HG03159 (cell line): ENCODE data around the gene ATAD5.
"Not testable (repeated sequence)": the region's sequence is repeated elsewhere in the genome, so short reads cannot be mapped to it uniquely, and the experiment has no call there.

Experiments used
- ATAC-seq: cut with Tn5 transposase; IDR thresholded peaks from one replicate; pipeline ENCODE4 v1.9.1; 2021; ENCODE audit warnings: mild to moderate bottlenecking, moderate library complexity; ENCODE audit not compliant: unreplicated experiment

Gene ATAD5

GRCh38 chr17:30906101-30906911, 74.5 kb downstream of the ATAD5 start, which contains the start of gene TEFM:
Gene TEFM (minus strand): TSS chr17:30906238. CDS start chr17:30906198, 40 bp downstream.
- peak; percentile 91 for ATAC-seq

GRCh38 chr17:30908717-30909420, 77.1 kb downstream of the ATAD5 start:
- ATAC-seq: no peak

GRCh38 chr17:30910151-30910550, 78.4 kb downstream of the ATAD5 start:
- not testable (repeated sequence) for ATAC-seq

- no peak for ATAC-seq
These were observed 82.2 kb downstream of the ATAD5 start for GRCh38 chr17:30913955-30914354.

GRCh38 chr17:30915833-30916611, 84.3 kb downstream of the ATAD5 start:
- ATAC-seq: no peak

- ATAC-seq: no peak
These were observed 85.3 kb downstream of the ATAD5 start for GRCh38 chr17:30917050-30917449.

GRCh38 chr17:30920282-30920681, 88.5 kb downstream of the ATAD5 start:
- ATAC-seq: no peak

GRCh38 chr17:30920683-30921543, 89.1 kb downstream of the ATAD5 start:
- ATAC-seq: no peak

- no peak for ATAC-seq
These were observed 89.9 kb downstream of the ATAD5 start, which contains the start of gene ADAP2 for GRCh38 chr17:30921544-30922196. Gene ADAP2 (plus strand): TSS chr17:30921945. CDS start chr17:30922015, 70 bp downstream.

GRCh38 chr17:30922235-30923030, 90.7 kb downstream of the ATAD5 start:
- no peak for ATAC-seq

- no peak for ATAC-seq
These were observed 92.6 kb downstream of the ATAD5 start for GRCh38 chr17:30924341-30924740.

GRCh38 chr17:30926516-30926915, 94.8 kb downstream of the ATAD5 start:
- ATAC-seq: no peak

GRCh38 chr17:30927756-30928155, 96.0 kb downstream of the ATAD5 start:
- ATAC-seq: no peak

GRCh38 chr17:30928584-30928983, 96.8 kb downstream of the ATAD5 start:
- ATAC-seq: no peak

- ATAC-seq: no peak
These were observed 97.4 kb downstream of the ATAD5 start for GRCh38 chr17:30929081-30929633.

GRCh38 chr17:30929861-30930260, 98.1 kb downstream of the ATAD5 start:
- not testable (repeated sequence) for ATAC-seq

GRCh38 chr17:30930495-30930894, 98.7 kb downstream of the ATAD5 start:
- ATAC-seq: no peak

- ATAC-seq: not testable (repeated sequence)
These were observed 99.8 kb downstream of the ATAD5 start for GRCh38 chr17:30931582-30931981.

GRCh38 chr17:30933966-30934365, 102.2 kb downstream of the ATAD5 start:
- no peak for ATAC-seq
